ENCODE measurements around the gene STX8.

GRCh38 chr17:9227819-9228407 is 347.7 kb downstream of the STX8 start:
- no peak for TF ChIP-seq RAD21 (IDR thresholded peaks at IDR 0.05; ENCODE audit: low read length)
- no peak for TF ChIP-seq NRF1 (IDR thresholded peaks at IDR 0.05; ENCODE audit: low read depth, low read length)
- TF ChIP-seq NFIC (IDR thresholded peaks at IDR 0.05; ENCODE audit: borderline replicate concordance): no peak

Measured in SK-N-SH (cell line).